Gastrocnemius medialis (tissue), 4 donors: ENCODE measurements around the gene DMD. TPM values are rescaled to one million over a fixed set of nuclear protein-coding genes. Genes with fewer than 3 reads are reported as not detected.

Source experiments
- ATAC-seq, 2 donors: fragments of 150-250 bp; one replicate each; pipeline ENCODE4 v1.9.1; 2016
- DNase-seq, 2 donors: peaks; one replicate each; pipeline ENCODE4 v3.0.0-alpha.2; 2019
- H3K27ac ChIP-seq, 4 donors: fragments of 200-600 bp; sonication (generic); 1 replicate in 1 of 4; 2 replicates in 3 of 4; pipeline ENCODE4 v1.5.1; 2016 to 2018; ENCODE audit warnings: mild to moderate bottlenecking in 2 of 4, moderate library complexity in 1 of 4
- H3K27me3 ChIP-seq, 3 donors: fragments of 200-600 bp; sonication (generic) in 2 of 3; 1 replicate in 1 of 3; 2 replicates in 2 of 3; pipeline versions ENCODE4 v1.5.1 to v1.6.0; 2016 to 2019; ENCODE audit warnings: mild to moderate bottlenecking in 1 of 3, moderate library complexity in 1 of 3
- H3K36me3 ChIP-seq, 2 donors: fragments of 200-600 bp; sonication (generic) in 1 of 2; one replicate each; pipeline ENCODE4 v1.5.1; 2017 to 2018
- H3K4me1 ChIP-seq, 2 donors: fragments of 200-600 bp; sonication (generic) in 1 of 2; one replicate each; pipeline ENCODE4 v1.5.1; 2016 to 2017; ENCODE audit warnings: mild to moderate bottlenecking in 2 of 2
- H3K4me3 ChIP-seq, 4 donors: fragments of 200-600 bp; sonication (generic) in 3 of 4; 1 replicate in 1 of 4; 2 replicates in 3 of 4; pipeline ENCODE4 v1.5.1; 2016 to 2019; ENCODE audit warnings: mild to moderate bottlenecking in 2 of 4
- H3K9me3 ChIP-seq, 3 donors: fragments of 200-600 bp; sonication (generic) in 2 of 3; 1 replicate in 1 of 3; 2 replicates in 2 of 3; pipeline ENCODE4 v1.5.1; 2016 to 2019
- CTCF ChIP-seq, 5 experiments: fragments of 450-650 bp in 3 of 5; fragments of 200-600 bp in 2 of 5; sonication (generic) in 2 of 5; IDR thresholded peaks in 4 of 5; conservative IDR thresholded peaks in 1 of 5; 1 replicate in 4 of 5; 2 replicates in 1 of 5; pipeline ENCODE4 v1.5.1; 2016 to 2019; ENCODE audit warnings: antibody characterized with exemption in 5 of 5, mild to moderate bottlenecking in 3 of 5, moderate library complexity in 3 of 5
- POLR2A ChIP-seq, 2 donors: fragments of 450-650 bp; IDR thresholded peaks; one replicate each; pipeline ENCODE4 v1.6.1; 2017; ENCODE audit warnings: antibody characterized with exemption in 2 of 2, mild to moderate bottlenecking in 2 of 2, moderate library complexity in 2 of 2
- in situ Hi-C, 4 donors: fragments of 200-750 bp; cut with MboI; loops; one replicate each; pipeline versions ENCODE4 v1.15.0 to v1.8.0; 2017; ENCODE audit warnings: low sequenced_read_pairs in 4 of 4
- intact Hi-C: fragments of 100-400 bp; cut with DNase I; formaldehyde crosslinking; loops from one replicate; pipeline ENCODE4 v1.15.1; 2023; ENCODE audit warnings: low total_unique reads
- total RNA-seq, 4 donors: library from RNA; depleted of rRNA; stranded (reverse); fragments of >200 nt; gene quantifications; one replicate each; pipeline versions ENCODE4 v1.1.0 to v1.2.3, GENCODE V29; 2016

The DMD gene
- total RNA-seq, 4 donors from 2014 or later: 53.5 to 201 (median 98.9) TPM

GRCh38 chrX:32183066-32183465 is 1028.3 kb downstream of the DMD start:
- in situ Hi-C loops (no loop called here), intact Hi-C loops (no loop called here)
- no peaks in the 10 kb centered on the region for H3K9me3 ChIP-seq
- H3K27me3 ChIP-seq: no peaks in the 10 kb centered on the region
- H3K4me3 ChIP-seq: no peak overlapping the region
- TF ChIP-seq POLR2A (IDR thresholded peaks at IDR 0.05): no peak
- no peak for TF ChIP-seq CTCF (IDR thresholded peaks at IDR 0.05 in 4 of 5, conservative IDR thresholded peaks at IDR 0.05 in 1 of 5)
- DNase-seq: no peak
- no peak overlapping the region for H3K27ac ChIP-seq
- no peaks in the 10 kb centered on the region for H3K4me1 ChIP-seq
- no peaks in the 10 kb centered on the region for H3K36me3 ChIP-seq
- ATAC-seq: no peak

GRCh38 chrX:32176510-32176909 is 1034.8 kb downstream of the DMD start:
- no peaks in the 10 kb centered on the region for H3K4me1 ChIP-seq
- H3K27ac ChIP-seq: no peak overlapping the region
- in situ Hi-C loops (no loop called here), intact Hi-C loops (no loop called here)
- no peaks in the 10 kb centered on the region for H3K27me3 ChIP-seq
- DNase-seq (no peak), ATAC-seq (peak in 1 of 2 donors; percentile 53)
- no peak for TF ChIP-seq POLR2A (IDR thresholded peaks at IDR 0.05)
- TF ChIP-seq CTCF (IDR thresholded peaks at IDR 0.05 in 4 of 5, conservative IDR thresholded peaks at IDR 0.05 in 1 of 5): no peak
- no peaks in the 10 kb centered on the region for H3K36me3 ChIP-seq
- H3K4me3 ChIP-seq: no peak overlapping the region
- no peaks in the 10 kb centered on the region for H3K9me3 ChIP-seq

- Histone ChIP-seq H3K9me3 (no peaks in the 10 kb centered on the region), H3K4me3 (no peak overlapping the region), H3K4me1 (no peaks in the 10 kb centered on the region), H3K27ac (no peak overlapping the region), H3K36me3 (no peaks in the 10 kb centered on the region), H3K27me3 (no peaks in the 10 kb centered on the region)
- in situ Hi-C loops: no loop called here
- no peak for ATAC-seq
- TF ChIP-seq CTCF (IDR thresholded peaks at IDR 0.05 in 4 of 5, conservative IDR thresholded peaks at IDR 0.05 in 1 of 5): no peak
- TF ChIP-seq POLR2A (IDR thresholded peaks at IDR 0.05): no peak
- no peak for DNase-seq
- intact Hi-C loops: no loop called here
Observed at GRCh38 chrX:32170481-32170880, 1040.9 kb downstream of the DMD start.

GRCh38 chrX:32155044-32155638 is 1056.2 kb downstream of the DMD start:
- ATAC-seq: no peak
- no peak for TF ChIP-seq POLR2A (IDR thresholded peaks at IDR 0.05)
- no peak for TF ChIP-seq CTCF (IDR thresholded peaks at IDR 0.05 in 4 of 5, conservative IDR thresholded peaks at IDR 0.05 in 1 of 5)
- Histone ChIP-seq H3K4me3 (no peak overlapping the region), H3K27me3 (no peaks in the 10 kb centered on the region), H3K36me3 (no peaks in the 10 kb centered on the region), H3K9me3 (no peaks in the 10 kb centered on the region), H3K4me1 (peaks cover 11 to 21% of the 10 kb centered on the region in 2 donors), H3K27ac (no peak overlapping the region)
- intact Hi-C loops (no loop called here), in situ Hi-C loops (no loop called here)
- no peak for DNase-seq

- Histone ChIP-seq H3K27me3 (no peaks in the 10 kb centered on the region), H3K4me3 (no peak overlapping the region), H3K9me3 (no peaks in the 10 kb centered on the region), H3K27ac (no peak overlapping the region), H3K4me1 (peaks cover 11 to 21% of the 10 kb centered on the region in 2 donors), H3K36me3 (no peaks in the 10 kb centered on the region)
- intact Hi-C loops (no loop called here), in situ Hi-C loops (no loop called here)
- DNase-seq (no peak), ATAC-seq (no peak)
- TF ChIP-seq CTCF (IDR thresholded peaks at IDR 0.05 in 4 of 5, conservative IDR thresholded peaks at IDR 0.05 in 1 of 5) (no peak), POLR2A (IDR thresholded peaks at IDR 0.05) (no peak)
Observed at GRCh38 chrX:32153585-32153984, 1057.8 kb downstream of the DMD start.
